ENCODE measurements around the gene THAP7.
A peak's percentile ranks its signal among the peaks of the same experiment; 100 is the strongest.
"Not testable (repeated sequence)": the region's sequence is repeated elsewhere in the genome, so short reads cannot be mapped to it uniquely, and the experiment has no call there.

Gene THAP7
- total RNA-seq = 42.0 to 66.5 reads per million in 2 experiments

DNA sequence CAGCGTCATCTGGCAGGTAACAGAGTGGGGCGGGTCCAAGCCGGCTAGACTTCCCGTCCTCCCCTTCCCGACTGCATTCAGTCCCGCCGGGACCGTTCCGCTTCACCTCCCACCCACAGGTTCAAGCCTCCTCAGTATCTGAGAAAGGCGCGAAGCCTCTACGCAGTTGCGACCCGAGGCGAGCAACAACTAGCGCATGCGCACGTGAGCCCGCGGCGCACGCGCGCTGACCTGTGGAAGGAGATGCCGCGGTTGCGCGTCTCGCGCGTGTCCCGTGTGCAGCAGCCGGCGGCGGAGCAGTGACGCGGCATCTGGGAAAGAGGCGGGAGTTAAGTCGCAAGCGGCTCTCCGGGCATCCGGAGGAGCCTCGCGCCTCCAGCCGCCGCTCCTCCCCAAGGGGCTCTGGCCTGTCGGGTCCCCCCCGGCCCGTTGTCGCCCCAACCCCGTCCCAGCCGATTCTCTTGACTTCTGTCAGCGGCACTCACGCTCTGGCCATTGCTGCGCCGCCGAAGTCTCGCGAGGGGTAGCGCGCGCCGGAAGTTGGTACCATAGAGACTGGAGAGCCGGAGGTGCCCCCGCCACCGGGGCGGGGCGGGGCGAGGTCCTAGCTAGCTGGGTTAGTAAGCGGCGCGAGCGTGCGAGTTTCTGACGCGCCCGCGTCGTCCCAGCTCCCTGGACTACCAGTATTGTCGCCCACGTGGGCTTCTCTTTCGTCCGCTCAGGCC is at the start of gene THAP7:
THAP7 (minus strand) TSS at position 518 of the 725 bp plus-strand sequence; CDS start at position 311, 207 bp downstream.
- DNase-seq (ENCODE audit: low read depth) = peak; percentile 95

DNA sequence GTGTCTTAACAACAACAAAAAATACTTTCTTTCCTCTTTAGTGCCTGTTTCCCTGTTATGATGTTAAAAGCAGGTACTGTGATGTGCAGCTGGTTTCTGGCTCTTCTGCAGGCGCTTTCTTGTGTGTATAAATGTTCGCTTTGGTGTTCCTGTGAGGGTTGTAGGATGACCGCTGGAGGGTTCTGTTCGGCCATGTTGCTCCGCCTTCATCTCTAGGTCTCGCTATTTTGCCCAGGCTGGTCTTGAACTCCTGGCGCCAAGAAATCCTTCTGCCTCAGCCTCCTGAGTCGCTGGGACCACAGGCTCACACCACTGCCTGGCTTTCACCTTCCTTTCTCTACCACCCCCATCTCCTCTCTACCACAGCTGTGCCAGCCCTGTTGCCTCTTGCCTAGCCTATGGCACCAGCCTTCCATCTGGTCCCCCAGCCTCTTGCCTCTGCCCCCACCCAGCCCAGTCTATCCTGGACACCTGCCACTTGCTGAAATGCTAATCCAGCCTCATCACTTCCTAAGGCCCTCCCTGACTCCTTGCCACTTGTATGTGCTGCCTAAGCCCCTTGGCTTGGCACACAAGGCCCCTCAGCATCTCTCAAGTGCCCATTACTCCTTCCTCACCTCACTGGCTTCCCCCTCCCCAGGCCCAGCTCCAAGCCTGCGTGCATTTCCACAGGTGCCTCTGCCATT is 49.4 kb upstream of the THAP7 start:
- DNase-seq (ENCODE audit: low read depth) = no peak

DNA sequence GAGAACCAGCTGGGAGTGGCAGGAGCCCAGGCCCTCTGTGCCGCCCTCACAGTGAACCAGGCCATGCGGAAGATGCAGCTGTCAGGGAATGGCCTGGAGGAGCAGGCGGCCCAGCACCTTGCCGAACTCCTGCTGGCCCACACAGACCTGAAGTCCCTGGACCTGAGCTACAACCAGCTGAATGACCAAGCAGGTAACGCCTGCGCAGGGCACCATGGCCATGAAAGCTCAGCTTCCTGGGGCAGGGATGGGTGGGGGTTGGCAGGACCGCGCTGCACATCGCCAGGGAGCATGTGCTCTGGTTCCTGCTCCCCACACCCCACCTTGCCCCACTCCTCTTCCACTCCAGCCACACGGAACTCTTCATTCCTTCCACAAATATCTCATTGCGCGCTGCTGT is 47.0 kb upstream of the THAP7 start:
- DNase-seq (ENCODE audit: low read depth) = not testable (repeated sequence)

GRCh38 chr22:21048448-21048847 is 46.5 kb upstream of the THAP7 start:
- not testable (repeated sequence) for DNase-seq (ENCODE audit: low read depth)

DNA sequence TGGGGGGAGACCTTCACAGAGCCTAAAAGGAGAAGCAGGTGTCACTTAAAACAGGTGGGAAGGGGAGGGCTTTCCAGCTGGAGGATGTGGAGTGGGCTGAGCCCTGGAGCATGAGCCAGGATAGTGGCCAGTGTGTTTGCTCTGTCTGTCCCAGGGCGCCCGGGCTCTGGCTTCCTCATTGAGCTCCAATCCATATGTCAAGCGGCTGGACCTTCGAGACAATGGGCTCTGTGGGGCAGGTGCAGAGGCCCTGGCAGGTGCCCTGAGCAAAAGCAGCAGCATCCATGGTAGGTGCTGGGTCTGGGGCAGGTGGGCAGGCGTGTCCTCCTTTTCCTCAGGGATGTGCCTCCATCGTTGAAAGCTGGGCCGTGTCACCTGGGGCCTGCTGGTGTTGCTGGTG is 45.8 kb upstream of the THAP7 start:
- DNase-seq (ENCODE audit: low read depth) = no peak

GRCh38 chr22:21047035-21047661 is 45.2 kb upstream of the THAP7 start:
- no peak for DNase-seq (ENCODE audit: low read depth)

- DNase-seq (ENCODE audit: low read depth) = peak; percentile 22
These were observed 43.8 kb upstream of the THAP7 start, which contains the start of gene LRRC74B for GRCh38 chr22:21045585-21046294. LRRC74B (plus strand) TSS chr22:21045946; CDS start chr22:21045987, 41 bp downstream.

GRCh38 chr22:21044931-21045584 is 43.1 kb upstream of the THAP7 start:
- DNase-seq (ENCODE audit: low read depth) = no peak

- DNase-seq (ENCODE audit: low read depth) = no peak
These were observed 42.1 kb upstream of the THAP7 start for GRCh38 chr22:21043860-21044535.

DNA sequence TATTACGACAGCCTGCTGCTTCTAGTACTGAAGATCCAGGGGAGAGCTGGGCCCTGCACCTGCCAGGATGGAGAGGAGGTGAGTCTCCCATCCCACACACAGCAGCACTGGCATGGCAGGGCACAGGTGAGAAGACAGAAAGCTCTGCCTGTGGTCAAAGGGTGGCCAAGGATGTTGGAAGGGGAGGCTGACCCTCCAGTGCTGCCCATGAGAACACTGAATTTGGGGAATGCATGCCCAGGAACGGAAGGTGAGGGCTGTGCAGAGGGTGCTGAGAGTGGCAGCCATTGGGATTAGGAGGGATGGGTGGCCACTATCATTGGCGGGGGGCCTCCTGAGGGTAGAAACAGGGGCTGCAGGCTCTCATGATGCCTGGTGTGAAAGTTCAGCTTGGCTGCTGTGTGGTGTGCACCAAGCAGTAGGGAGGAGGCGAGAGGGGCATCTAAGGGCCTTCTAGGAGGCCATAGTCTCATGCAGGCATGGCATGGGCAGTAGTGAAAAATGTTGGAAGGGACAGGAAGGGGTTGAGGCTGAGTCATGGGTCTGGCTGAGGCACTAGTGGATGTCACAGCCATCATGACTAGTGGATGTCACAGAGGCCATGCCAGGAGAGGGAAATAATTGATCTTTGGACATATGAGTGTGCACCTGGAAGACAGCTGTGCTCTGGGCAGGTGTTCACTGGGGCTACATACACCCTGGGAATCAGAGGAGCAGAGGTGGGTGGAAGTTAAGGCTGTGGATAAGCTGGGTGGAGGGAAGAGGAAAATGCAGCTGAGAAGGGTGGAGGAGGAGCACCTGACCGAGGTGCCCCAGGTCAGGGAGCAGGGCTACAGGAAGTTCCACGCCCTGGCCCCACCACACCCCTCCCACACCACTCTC is 41.3 kb upstream of the THAP7 start:
- no peak for DNase-seq (ENCODE audit: low read depth)

DNA sequence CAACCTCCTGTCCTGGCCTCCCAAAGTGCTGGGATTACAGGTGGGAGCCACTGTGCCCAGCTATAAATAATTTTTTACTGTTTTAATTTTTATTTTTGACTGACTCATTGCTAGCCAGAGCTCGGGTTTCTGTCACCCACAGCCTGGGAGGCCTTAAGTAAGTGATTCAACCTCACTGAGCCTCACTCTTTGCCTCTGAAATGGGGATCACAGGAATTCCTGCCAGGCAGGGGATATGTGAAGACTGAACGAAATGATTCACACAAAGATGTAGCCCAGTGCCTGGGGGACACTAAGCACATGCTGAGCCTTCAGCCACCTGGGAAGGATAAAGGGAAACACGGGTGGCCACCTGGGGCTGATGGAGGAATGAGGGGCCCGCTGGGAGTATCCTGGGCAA is 40.0 kb upstream of the THAP7 start:
- DNase-seq (ENCODE audit: low read depth) = no peak

DNA sequence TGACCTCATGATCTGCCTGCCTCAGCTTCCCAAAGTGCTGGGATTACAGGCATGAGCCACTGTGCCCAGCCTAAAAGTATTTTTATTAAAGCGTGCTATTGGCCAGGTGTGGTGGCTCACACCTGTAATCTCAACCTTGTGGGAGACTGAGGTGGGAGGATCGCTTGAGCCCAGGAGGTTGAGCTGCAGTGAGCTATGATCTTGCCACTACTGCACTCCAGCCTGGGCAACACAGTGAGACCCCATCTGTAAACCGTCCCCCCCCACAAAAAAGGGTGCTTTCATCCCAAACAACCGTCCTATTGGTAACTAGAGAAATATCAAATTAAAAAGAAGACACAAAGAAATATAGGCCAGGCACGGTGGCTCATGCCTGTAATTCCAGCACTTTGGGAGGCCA is 37.2 kb upstream of the THAP7 start:
- DNase-seq (ENCODE audit: low read depth) = not testable (repeated sequence)

- DNase-seq (ENCODE audit: low read depth) = no peak
These were observed 36.5 kb upstream of the THAP7 start for GRCh38 chr22:21038405-21038804.

GRCh38 chr22:21034989-21035388 is 33.1 kb upstream of the THAP7 start:
- DNase-seq (ENCODE audit: low read depth) = no peak

GRCh38 chr22:21033895-21034294 is 32.0 kb upstream of the THAP7 start:
- no peak for DNase-seq (ENCODE audit: low read depth)

- no peak for DNase-seq (ENCODE audit: low read depth)
These were observed 31.2 kb upstream of the THAP7 start for GRCh38 chr22:21032868-21033688.

DNA sequence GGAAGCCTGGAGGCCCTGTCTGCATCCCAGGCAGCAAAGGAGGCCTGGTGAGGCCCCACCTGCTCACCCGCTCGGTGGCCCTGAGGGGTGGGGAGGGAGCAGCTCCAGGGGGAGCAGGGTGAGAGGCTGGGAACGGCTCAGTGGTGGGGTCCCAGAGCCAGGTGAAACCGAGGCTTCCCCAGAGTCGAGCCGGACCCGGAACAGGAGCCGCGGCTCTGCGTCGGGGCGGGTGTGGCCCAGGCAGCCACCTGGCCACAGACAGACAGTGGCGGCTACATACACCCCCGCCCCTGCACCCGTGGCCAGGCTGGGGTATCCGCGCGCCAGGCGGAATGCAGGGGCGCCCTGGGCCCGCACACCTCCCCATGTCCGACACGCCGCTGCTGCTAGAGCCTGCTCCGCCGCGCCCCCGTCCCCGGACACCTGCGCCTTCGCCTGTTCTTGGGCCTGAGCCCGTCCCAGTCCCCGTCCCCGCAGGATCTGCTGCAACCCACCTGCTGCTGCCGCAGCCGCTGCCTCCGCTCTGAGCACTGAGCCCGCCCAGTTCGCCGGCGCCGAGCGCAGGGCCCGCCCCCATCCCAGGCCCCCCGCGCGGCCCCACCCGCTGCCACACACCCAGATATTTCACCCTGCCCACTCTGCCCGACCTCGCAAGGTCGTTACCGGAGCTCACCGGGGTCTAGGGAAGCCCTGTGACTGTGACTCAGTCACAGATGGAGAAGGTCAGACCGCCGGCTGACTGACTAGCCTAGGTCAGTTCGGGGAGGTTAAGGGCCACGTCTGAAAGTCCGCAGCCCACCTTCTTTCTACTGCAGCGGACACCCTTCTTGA is 30.3 kb upstream of the THAP7 start, which contains the start of gene SLC7A4:
SLC7A4 (minus strand) TSS at position 525 of the 831 bp plus-strand sequence. CDS start 749 bp downstream, outside the sequence.
- DNase-seq (ENCODE audit: low read depth) = no peak

GRCh38 chr22:21031545-21032036 is 29.7 kb upstream of the THAP7 start:
- no peak for DNase-seq (ENCODE audit: low read depth)
